ENCODE data around the gene SOX5.
A peak's percentile ranks its signal among the peaks of the same experiment; 100 is the strongest.

The SOX5 gene

GRCh38 chr12:23911574-23911973 lies 37.9 kb downstream of the SOX5 start:
- TF ChIP-seq CTCF (IDR thresholded peaks at IDR 0.05; ENCODE audit: low read length, missing control alignments), result no peak
- DNase-seq (ENCODE audit: low read depth), result no peak
- no peak overlapping the region for H3K4me3 ChIP-seq (replicated peaks; ENCODE audit: low read depth, low read length)

- TF ChIP-seq CTCF (IDR thresholded peaks at IDR 0.05; ENCODE audit: low read length, missing control alignments), result no peak
- no peak for DNase-seq (ENCODE audit: low read depth)
- H3K4me3 ChIP-seq (replicated peaks; ENCODE audit: low read depth, low read length), result no peak overlapping the region
These were observed 39.9 kb downstream of the SOX5 start for GRCh38 chr12:23909551-23909950.

- H3K4me3 ChIP-seq (replicated peaks; ENCODE audit: low read depth, low read length), result no peak overlapping the region
- TF ChIP-seq CTCF (IDR thresholded peaks at IDR 0.05; ENCODE audit: low read length, missing control alignments), result no peak
- peak; percentile 55 for DNase-seq (ENCODE audit: low read depth)
These were observed 43.1 kb downstream of the SOX5 start for GRCh38 chr12:23906329-23906728.

GRCh38 chr12:23899434-23899833 lies 50.0 kb downstream of the SOX5 start:
- H3K4me3 ChIP-seq (replicated peaks; ENCODE audit: low read depth, low read length), result no peak overlapping the region
- no peak for TF ChIP-seq CTCF (IDR thresholded peaks at IDR 0.05; ENCODE audit: low read length, missing control alignments)
- DNase-seq (ENCODE audit: low read depth), result peak; percentile 11

- DNase-seq (ENCODE audit: low read depth), result no peak
- no peak overlapping the region for H3K4me3 ChIP-seq (replicated peaks; ENCODE audit: low read depth, low read length)
- TF ChIP-seq CTCF (IDR thresholded peaks at IDR 0.05; ENCODE audit: low read length, missing control alignments), result no peak
These were observed 51.3 kb downstream of the SOX5 start for GRCh38 chr12:23898121-23898520.

- peak; percentile 10 for DNase-seq (ENCODE audit: low read depth)
- no peak overlapping the region for H3K4me3 ChIP-seq (replicated peaks; ENCODE audit: low read depth, low read length)
- TF ChIP-seq CTCF (IDR thresholded peaks at IDR 0.05; ENCODE audit: low read length, missing control alignments), result no peak
These were observed 53.7 kb downstream of the SOX5 start for GRCh38 chr12:23895792-23896218.

GRCh38 chr12:23893611-23894010 lies 55.9 kb downstream of the SOX5 start:
- DNase-seq (ENCODE audit: low read depth), result peak; percentile 48
- no peak overlapping the region for H3K4me3 ChIP-seq (replicated peaks; ENCODE audit: low read depth, low read length)
- no peak for TF ChIP-seq CTCF (IDR thresholded peaks at IDR 0.05; ENCODE audit: low read length, missing control alignments)
